ENCODE measurements around the gene IL1RAPL2.

IL1RAPL2 gene

GRCh38 chrX:105758754-105759153 lies 1192.8 kb downstream of the IL1RAPL2 start:
- POLR2A ChIA-PET, result no interaction called here
- no peak overlapping the region for H3K27ac ChIP-seq (ENCODE audit: extremely low read depth, low read depth, low read length)
- H3K4me3 ChIP-seq (ENCODE audit: low read depth, low read length), result no peak overlapping the region
- H3K36me3 ChIP-seq (ENCODE audit: control insufficient read depth in 2 of 2, insufficient read depth in 1 of 2, low read length in 2 of 2), result no peaks in the 10 kb centered on the region
- H3K9me3 ChIP-seq (ENCODE audit: control insufficient read depth, insufficient read depth, low read depth, low read length), result no peaks in the 10 kb centered on the region; the same call in 1 of the 2 replicates
- TF ChIP-seq ZNF785 (tag by site-specific recombination; IDR thresholded peaks at IDR 0.05) (no peak), ZBTB11 (tag by site-specific recombination; conservative IDR thresholded peaks at IDR 0.05; ENCODE audit: low read depth) (no peak), ZNF645 (tag by site-specific recombination; IDR thresholded peaks at IDR 0.05) (no peak), SP3 (tag by site-specific recombination; IDR thresholded peaks at IDR 0.05) (no peak), MZF1 (tag by site-specific recombination; IDR thresholded peaks at IDR 0.05; ENCODE audit: borderline replicate concordance) (no peak), ZNF488 (tag by site-specific recombination; IDR thresholded peaks at IDR 0.05) (no peak), ZFHX2 (tag by site-specific recombination; conservative IDR thresholded peaks at IDR 0.05) (no peak), SP2 (tag by site-specific recombination; IDR thresholded peaks at IDR 0.05) (no peak), ZNF223 (tag by site-specific recombination; IDR thresholded peaks at IDR 0.05) (no peak), ZNF214 (tag by site-specific recombination; IDR thresholded peaks at IDR 0.05; ENCODE audit: borderline replicate concordance) (no peak), ZFP37 (tag by site-specific recombination; IDR thresholded peaks at IDR 0.05) (no peak), ZSCAN23 (tag by site-specific recombination; IDR thresholded peaks at IDR 0.05) (no peak), ZNF19 (tag by site-specific recombination; IDR thresholded peaks at IDR 0.05; ENCODE audit: low read depth) (no peak), SP7 (tag by site-specific recombination; IDR thresholded peaks at IDR 0.05) (no peak), ZIC2 (tag by site-specific recombination; IDR thresholded peaks at IDR 0.05) (no peak), ZNF112 (tag by site-specific recombination; IDR thresholded peaks at IDR 0.05) (no peak)
- CTCF ChIA-PET, result no interaction called here
- no peaks in the 10 kb centered on the region for H3K4me1 ChIP-seq (ENCODE audit: control insufficient read depth, insufficient read depth, low read length)

GRCh38 chrX:105759598-105759997 lies 1193.6 kb downstream of the IL1RAPL2 start:
- H3K9me3 ChIP-seq (ENCODE audit: control insufficient read depth, insufficient read depth, low read depth, low read length), result no peaks in the 10 kb centered on the region; the same call in 1 of the 2 replicates
- no peak overlapping the region for H3K4me3 ChIP-seq (ENCODE audit: low read depth, low read length)
- no peak for TF ChIP-seq SETDB1 (IDR thresholded peaks at IDR 0.05; ENCODE audit: insufficient read length, low read length)
- H3K36me3 ChIP-seq (ENCODE audit: control insufficient read depth in 2 of 2, insufficient read depth in 1 of 2, low read length in 2 of 2), result no peaks in the 10 kb centered on the region
- ChIA-PET POLR2A (no interaction called here), CTCF (interaction anchor here (0.6 kb wide), 1 partner anchor 19 kb away, joined by 4 read pairs; no protein-coding TSS in a partner anchor)
- H3K27ac ChIP-seq (ENCODE audit: extremely low read depth, low read depth, low read length), result no peak overlapping the region
- H3K4me1 ChIP-seq (ENCODE audit: control insufficient read depth, insufficient read depth, low read length), result no peaks in the 10 kb centered on the region

GRCh38 chrX:105765691-105766090 lies 1199.7 kb downstream of the IL1RAPL2 start:
- H3K4me1 ChIP-seq (ENCODE audit: control insufficient read depth, insufficient read depth, low read length), result no peaks in the 10 kb centered on the region
- no peaks in the 10 kb centered on the region for H3K36me3 ChIP-seq (ENCODE audit: control insufficient read depth in 2 of 2, insufficient read depth in 1 of 2, low read length in 2 of 2)
- no peaks in the 10 kb centered on the region; the same call in 1 of the 2 replicates for H3K9me3 ChIP-seq (ENCODE audit: control insufficient read depth, insufficient read depth, low read depth, low read length)
- H3K4me3 ChIP-seq (ENCODE audit: low read depth, low read length), result no peak overlapping the region
- no peak overlapping the region for H3K27ac ChIP-seq (ENCODE audit: extremely low read depth, low read depth, low read length)
- ChIA-PET POLR2A (no interaction called here), CTCF (no interaction called here)
- TF ChIP-seq ZNF555 (tag by site-specific recombination; conservative IDR thresholded peaks at IDR 0.05), result no peak
- TF ChIP-seq TCF7L2 (IDR thresholded peaks at IDR 0.05; ENCODE audit: borderline replicate concordance, low read depth, low read length), result no peak
- no peak for TF ChIP-seq ZNF19 (tag by site-specific recombination; IDR thresholded peaks at IDR 0.05; ENCODE audit: low read depth)
- TF ChIP-seq ZBTB1 (tag by site-specific recombination; IDR thresholded peaks at IDR 0.05), result no peak
- TF ChIP-seq ZBTB20 (tag by site-specific recombination; IDR thresholded peaks at IDR 0.05), result no peak
- TF ChIP-seq ZNF791 (tag by site-specific recombination; IDR thresholded peaks at IDR 0.05), result no peak
- TF ChIP-seq ZNF37A (tag by site-specific recombination; IDR thresholded peaks at IDR 0.05), result no peak
- TF ChIP-seq ZNF140 (tag by site-specific recombination; IDR thresholded peaks at IDR 0.05), result no peak
- TF ChIP-seq SCRT2 (tag by site-specific recombination; IDR thresholded peaks at IDR 0.05), result no peak
- no peak for TF ChIP-seq INSM2 (tag by site-specific recombination; IDR thresholded peaks at IDR 0.05)

Data from HEK293 (cell line).